ENCODE measurements around the gene PAXX.

GRCh38 chr9:136978865-136979544, 13.2 kb upstream of the PAXX start:
- TF ChIP-seq POLR2AphosphoS5 (IDR thresholded peaks at IDR 0.05; ENCODE audit: low read depth, low read length) (no peak), CTCF (IDR thresholded peaks at IDR 0.05) (no peak)

Measured in Panc1 (cell line).